ENCODE measurements around the gene TMEM19. TPM values are rescaled to one million over a fixed set of nuclear protein-coding genes. Genes with fewer than 3 reads are reported as not detected.

The TMEM19 gene
- total RNA-seq, 1 experiment from 2014 or later, result 17.3 TPM

DNA sequence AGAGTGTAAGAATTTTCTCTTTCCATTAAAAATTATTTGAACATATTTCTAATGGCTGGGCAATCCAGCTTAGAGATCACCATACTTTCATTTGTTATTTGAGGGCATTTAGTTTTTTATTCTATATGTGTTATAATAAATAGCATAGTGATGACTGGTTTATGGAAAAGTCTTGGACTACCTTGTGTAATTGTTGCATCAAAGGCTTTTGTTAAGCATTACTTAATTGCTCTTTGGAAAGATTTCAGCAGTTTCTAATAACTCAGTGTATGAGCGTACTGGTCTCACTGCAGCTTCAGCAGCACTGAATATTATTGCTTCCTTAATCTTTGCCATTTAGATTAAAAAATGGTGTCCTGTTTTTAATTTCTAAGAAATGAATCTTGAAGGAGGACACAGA, 22.8 kb downstream of the TMEM19 start:
- no peak overlapping the region for H3K4me2 ChIP-seq (ENCODE audit: insufficient read depth, insufficient read length, low read length)

More for the DNA sequence above, 22.8 kb downstream of the TMEM19 start:
- H3K9ac ChIP-seq (ENCODE audit: extremely low read depth, insufficient read length, low read length), result no peak overlapping the region
- H3K9me3 ChIP-seq (ENCODE audit: control insufficient read depth, low read depth, low read length), result no peaks in the 10 kb centered on the region
- no CpG with 5 or more reads among the region's 1 CpG for WGBS (ENCODE audit: extremely low coverage, insufficient read length, low lambda C conversion rate)
- Mint-ChIP-seq H3K4me3 (no peak overlapping the region), H3K27ac (no peak overlapping the region), H3K36me3 (ENCODE audit: insufficient read depth in 1 of 3, low read depth in 3 of 3) (peaks cover 0 to 15% (median 6%) of the 10 kb centered on the region in 3 experiments; a peak in 5 of 7 replicates), H3K27me3 (ENCODE audit: low read depth) (no peaks in the 10 kb centered on the region), H3K4me1 (peaks cover 9 to 14% of the 10 kb centered on the region in 2 experiments; a peak in 3 of 4 replicates), H3K9me3 (peaks cover 12 to 18% of the 10 kb centered on the region in 2 experiments)
- H3K4me1 ChIP-seq (ENCODE audit: insufficient read depth, low read length), result no peaks in the 10 kb centered on the region
- DNase-seq, result no peak
- H2AK5ac ChIP-seq (ENCODE audit: insufficient read length, low read length), result no peak overlapping the region
- H2BK15ac ChIP-seq (ENCODE audit: low read depth, low read length), result no peak overlapping the region
- TF ChIP-seq, protein P1, sequence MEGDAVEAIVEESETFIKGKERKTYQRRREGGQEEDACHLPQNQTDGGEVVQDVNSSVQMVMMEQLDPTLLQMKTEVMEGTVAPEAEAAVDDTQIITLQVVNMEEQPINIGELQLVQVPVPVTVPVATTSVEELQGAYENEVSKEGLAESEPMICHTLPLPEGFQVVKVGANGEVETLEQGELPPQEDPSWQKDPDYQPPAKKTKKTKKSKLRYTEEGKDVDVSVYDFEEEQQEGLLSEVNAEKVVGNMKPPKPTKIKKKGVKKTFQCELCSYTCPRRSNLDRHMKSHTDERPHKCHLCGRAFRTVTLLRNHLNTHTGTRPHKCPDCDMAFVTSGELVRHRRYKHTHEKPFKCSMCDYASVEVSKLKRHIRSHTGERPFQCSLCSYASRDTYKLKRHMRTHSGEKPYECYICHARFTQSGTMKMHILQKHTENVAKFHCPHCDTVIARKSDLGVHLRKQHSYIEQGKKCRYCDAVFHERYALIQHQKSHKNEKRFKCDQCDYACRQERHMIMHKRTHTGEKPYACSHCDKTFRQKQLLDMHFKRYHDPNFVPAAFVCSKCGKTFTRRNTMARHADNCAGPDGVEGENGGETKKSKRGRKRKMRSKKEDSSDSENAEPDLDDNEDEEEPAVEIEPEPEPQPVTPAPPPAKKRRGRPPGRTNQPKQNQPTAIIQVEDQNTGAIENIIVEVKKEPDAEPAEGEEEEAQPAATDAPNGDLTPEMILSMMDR (conservative IDR thresholded peaks at IDR 0.05), result no peak
- H3K27me3 ChIP-seq (ENCODE audit: insufficient read depth, low read length), result no peaks in the 10 kb centered on the region
- no peak overlapping the region for H3K27ac ChIP-seq (ENCODE audit: insufficient read length, low read depth, low read length)
- H4K5ac ChIP-seq (ENCODE audit: insufficient read length, low read depth, low read length), result no peak overlapping the region
- no peak overlapping the region for H4K8ac ChIP-seq (replicated peaks; ENCODE audit: insufficient read length, low read depth, low read length)
- no peak overlapping the region for H3K18ac ChIP-seq (ENCODE audit: insufficient read length, low read depth, low read length)
- H3K4ac ChIP-seq (ENCODE audit: low read depth, low read length), result no peak overlapping the region
- H3T11ph ChIP-seq (ENCODE audit: low read length), result no peak overlapping the region
- no peaks in the 10 kb centered on the region for H3K23me2 ChIP-seq (ENCODE audit: insufficient read length, low read depth, low read length, poor library complexity, severe bottlenecking)
- no peak overlapping the region for H2AFZ ChIP-seq (ENCODE audit: low read length)
- no peak overlapping the region for H2BK5ac ChIP-seq (ENCODE audit: insufficient read length, low read length)
- H2BK12ac ChIP-seq (ENCODE audit: insufficient read length, low read depth, low read length), result no peak overlapping the region
- no peaks in the 10 kb centered on the region for H3K79me1 ChIP-seq (ENCODE audit: insufficient read depth, low read depth, low read length, poor library complexity, severe bottlenecking)
- H3K23ac ChIP-seq (ENCODE audit: insufficient read length, low read depth, low read length), result no peak overlapping the region
- H2BK20ac ChIP-seq (ENCODE audit: low read depth, low read length, poor library complexity, severe bottlenecking), result no peak overlapping the region
- no peak overlapping the region for H2BK120ac ChIP-seq (ENCODE audit: low read depth, low read length, poor library complexity, severe bottlenecking)
- H3K56ac ChIP-seq (ENCODE audit: insufficient read length, low read depth, low read length), result no peak overlapping the region
- no peak overlapping the region for H4K91ac ChIP-seq (ENCODE audit: insufficient read length, low read depth, low read length)
- no peak overlapping the region for H3K14ac ChIP-seq (ENCODE audit: insufficient read depth, low read length)
- no peaks in the 10 kb centered on the region for H3K79me2 ChIP-seq (ENCODE audit: insufficient read depth, low read length)
- H4K20me1 ChIP-seq (ENCODE audit: control insufficient read depth, insufficient read depth, insufficient read length), result no peaks in the 10 kb centered on the region
